IMR-90 (cell line): Measurements from ENCODE around the gene ZNF3. TPM values are rescaled to one million over a fixed set of nuclear protein-coding genes. Genes with fewer than 3 reads are reported as not detected.

Source experiments
- ATAC-seq: fragments of 200-7000 bp; cut with Tn5 transposase; 2 replicates; pipeline ENCODE4 v1.9.1; 2020; ENCODE audit warnings: low read depth, mild to moderate bottlenecking, moderate library complexity
- BruUV-seq: library from RNA; stranded (reverse); fragments of 400-500 nt; replicated peaks from 2 replicates; lab custom pipeline; 2021; lab: Mats Ljungman, UMichigan
- CTCF ChIA-PET: fragments of 300-600 bp; formaldehyde crosslinking; extraction: SDS; loops from one replicate; lab custom pipeline; 2021; ENCODE audit warnings: antibody characterized with exemption; lab: Yijun Ruan, JAX
- POLR2A ChIA-PET: fragments of 300-600 bp; sonication (Branson Sonifier 250); formaldehyde crosslinking; loops from one replicate; lab custom pipeline; 2022; ENCODE audit warnings: antibody characterized with exemption; ENCODE audit not compliant: unreplicated experiment; lab: Charles Lee
- DNase-seq: peaks from one replicate; pipeline ENCODE4 v3.0.0; 2013
- H2AFZ ChIP-seq: replicated peaks from 2 replicates; pipeline ENCODE3; 2013; ENCODE audit warnings: low read length, mild to moderate bottlenecking; ENCODE audit not compliant: poor library complexity
- H2AK5ac ChIP-seq: 2 replicates; pipeline ENCODE4 v1.6.1; 2013; ENCODE audit warnings: low read depth, low read length, inconsistent platforms
- H2AK9ac ChIP-seq: replicated peaks from 2 replicates; pipeline ENCODE3; 2013; ENCODE audit warnings: mild to moderate bottlenecking, low read depth, low read length, moderate library complexity; ENCODE audit not compliant: poor library complexity
- H2BK120ac ChIP-seq: 2 replicates; pipeline ENCODE4 v1.6.1; 2013; ENCODE audit warnings: low read depth, low read length, inconsistent platforms
- H2BK15ac ChIP-seq: 3 replicates; pipeline ENCODE4 v1.6.1; 2013; ENCODE audit warnings: low read depth, low read length, inconsistent platforms
- H2BK20ac ChIP-seq: 2 replicates; pipeline ENCODE4 v1.6.1; 2013; ENCODE audit warnings: low read depth, mild to moderate bottlenecking, inconsistent platforms, low read length, moderate library complexity
- H2BK5ac ChIP-seq: 2 replicates; pipeline ENCODE4 v1.6.1; 2013; ENCODE audit warnings: mild to moderate bottlenecking, low read depth, low read length, inconsistent platforms; ENCODE audit not compliant: poor library complexity, severe bottlenecking
- H3K14ac ChIP-seq: replicated peaks from 2 replicates; pipeline ENCODE4 v1.6.1; 2013; ENCODE audit warnings: low read depth, low read length, inconsistent platforms
- H3K18ac ChIP-seq: 2 replicates; pipeline ENCODE4 v1.6.1; 2013; ENCODE audit warnings: low read depth, low read length, control low read depth
- H3K23ac ChIP-seq: 2 replicates; pipeline ENCODE4 v1.6.1; 2013; ENCODE audit warnings: low read depth, low read length, inconsistent platforms
- H3K27ac ChIP-seq: 2 replicates; pipeline ENCODE4 v1.5.1; 2013; ENCODE audit warnings: mild to moderate bottlenecking, control low read depth, low read length; ENCODE audit not compliant: insufficient read depth
- H3K27me3 ChIP-seq: 2 replicates; pipeline ENCODE4 v1.6.1; 2013; ENCODE audit warnings: low read length; ENCODE audit not compliant: control insufficient read depth, insufficient read depth
- H3K36me3 ChIP-seq: 2 replicates; pipeline ENCODE4 v1.6.1; 2013; ENCODE audit warnings: low read length, mixed read lengths; ENCODE audit not compliant: control insufficient read depth, insufficient read depth
- H3K4ac ChIP-seq: 2 replicates; pipeline ENCODE4 v1.6.1; 2013; ENCODE audit warnings: low read depth, low read length, inconsistent platforms
- H3K4me1 ChIP-seq: 2 replicates; pipeline ENCODE4 v1.6.1; 2013; ENCODE audit warnings: low read length, mixed read lengths; ENCODE audit not compliant: control insufficient read depth, insufficient read depth
- H3K4me2 ChIP-seq: 2 replicates; pipeline ENCODE4 v1.6.1; 2013; ENCODE audit warnings: low read depth, mild to moderate bottlenecking, control low read depth, low read length, moderate library complexity
- H3K4me3 ChIP-seq: 2 replicates; pipeline ENCODE4 v1.5.1; 2013; ENCODE audit warnings: low read depth, mild to moderate bottlenecking, control low read depth, low read length, moderate library complexity; ENCODE audit not compliant: insufficient read depth
- H3K56ac ChIP-seq: 2 replicates; pipeline ENCODE4 v1.6.1; 2013; ENCODE audit warnings: low read length, inconsistent platforms; ENCODE audit not compliant: insufficient read depth; ENCODE audit errors: extremely low read depth
- H3K79me1 ChIP-seq, 2 experiments: 2 replicates each; pipeline ENCODE4 v1.6.1; 2013; ENCODE audit warnings: low read length in 2 of 2, inconsistent platforms in 1 of 2, low read depth in 1 of 2
- H3K9ac ChIP-seq: 2 replicates; pipeline ENCODE4 v1.6.1; 2013; ENCODE audit warnings: low read depth, low read length, control low read depth
- H3K9me1 ChIP-seq: 2 replicates; pipeline ENCODE4 v1.6.1; 2013; ENCODE audit warnings: low read length, inconsistent platforms; ENCODE audit not compliant: insufficient read depth
- H3K9me3 ChIP-seq: 2 replicates; pipeline ENCODE4 v1.6.1; 2013; ENCODE audit warnings: low read length; ENCODE audit not compliant: control insufficient read depth, insufficient read depth
- H4K20me1 ChIP-seq: 2 replicates; pipeline ENCODE4 v1.6.1; 2013; ENCODE audit warnings: low read length, inconsistent platforms; ENCODE audit not compliant: insufficient read depth
- H4K5ac ChIP-seq: 2 replicates; pipeline ENCODE4 v1.6.1; 2013; ENCODE audit warnings: mild to moderate bottlenecking, low read depth, low read length, control low read depth
- H4K8ac ChIP-seq, 2 experiments: 2 replicates each; pipeline ENCODE4 v1.6.1; 2013; ENCODE audit warnings: low read depth in 2 of 2, low read length in 2 of 2, control low read depth in 1 of 2, inconsistent platforms in 1 of 2
- H4K91ac ChIP-seq: 2 replicates; pipeline ENCODE4 v1.6.1; 2013; ENCODE audit warnings: low read depth, low read length, inconsistent platforms; ENCODE audit not compliant: insufficient read depth
- BHLHE40 ChIP-seq: fragments of 150-350 bp; IDR thresholded peaks from 2 replicates; pipeline ENCODE4 v1.6.1; 2016; ENCODE audit warnings: mild to moderate bottlenecking, low read depth, low read length
- CEBPB ChIP-seq: IDR thresholded peaks from 2 replicates; pipeline ENCODE4 v1.6.1; 2012; ENCODE audit warnings: low read depth, low read length, improper control_type of control experiment
- CHD1 ChIP-seq: IDR thresholded peaks from 2 replicates; pipeline ENCODE4 v1.6.1; 2012; ENCODE audit warnings: low read depth, low read length, improper control_type of control experiment
- CTCF ChIP-seq: conservative IDR thresholded peaks from 2 replicates; pipeline ENCODE4 v1.5.1; 2012; ENCODE audit warnings: mild to moderate bottlenecking, low read depth, low read length, improper control_type of control experiment
- ELK1 ChIP-seq: fragments of 150-350 bp; IDR thresholded peaks from 2 replicates; pipeline ENCODE4 v1.6.1; 2016; ENCODE audit warnings: low read depth, mild to moderate bottlenecking, low read length, moderate library complexity, borderline replicate concordance
- FOS ChIP-seq: fragments of 150-350 bp; IDR thresholded peaks from 2 replicates; pipeline ENCODE4 v1.6.1; 2016; ENCODE audit warnings: low read depth, low read length
- MAFK ChIP-seq: IDR thresholded peaks from 2 replicates; pipeline ENCODE4 v1.6.1; 2012; ENCODE audit warnings: low read depth, low read length, improper control_type of control experiment
- MAZ ChIP-seq: IDR thresholded peaks from 2 replicates; pipeline ENCODE4 v1.6.1; 2012; ENCODE audit warnings: low read depth, mild to moderate bottlenecking, low read length, improper control_type of control experiment, moderate library complexity, borderline replicate concordance
- MXI1 ChIP-seq: IDR thresholded peaks from 2 replicates; pipeline ENCODE4 v1.6.1; 2012; ENCODE audit warnings: low read depth, mild to moderate bottlenecking, low read length, moderate library complexity, borderline replicate concordance
- NFE2L2 ChIP-seq: fragments of 150-350 bp; IDR thresholded peaks from 2 replicates; pipeline ENCODE4 v1.6.1; 2016; ENCODE audit warnings: low read depth, mild to moderate bottlenecking, low read length
- POLR2A ChIP-seq: IDR thresholded peaks from 2 replicates; pipeline ENCODE4 v1.6.1; 2012; ENCODE audit warnings: mild to moderate bottlenecking, low read depth, low read length
- RAD21 ChIP-seq: IDR thresholded peaks from 2 replicates; pipeline ENCODE4 v1.6.1; 2012; ENCODE audit warnings: low read length, improper control_type of control experiment
- RCOR1 ChIP-seq: IDR thresholded peaks from 2 replicates; pipeline ENCODE4 v1.6.1; 2012; ENCODE audit warnings: mild to moderate bottlenecking, low read length, improper control_type of control experiment; ENCODE audit not compliant: insufficient replicate concordance
- RFX5 ChIP-seq: IDR thresholded peaks from 2 replicates; pipeline ENCODE4 v1.8.0; 2012; ENCODE audit warnings: low read depth, mild to moderate bottlenecking, low read length, moderate library complexity
- SMC3 ChIP-seq: fragments of 150-350 bp; IDR thresholded peaks from 2 replicates; pipeline ENCODE4 v1.6.1; 2016; ENCODE audit warnings: low read depth, mild to moderate bottlenecking, antibody characterized with exemption, low read length, moderate library complexity
- USF2 ChIP-seq: fragments of 150-350 bp; IDR thresholded peaks from 2 replicates; pipeline ENCODE4 v1.6.1; 2017; ENCODE audit warnings: mild to moderate bottlenecking, antibody characterized with exemption, low read length, low read depth
- WGBS, 2 experiments: methylation state at CpG; one replicate each; pipeline versions ENCODE4 v1.1.5 to v1.1.7; 2013; ENCODE audit warnings: missing lambda C conversion rate in 2 of 2; ENCODE audit not compliant: insufficient read length in 1 of 2; ENCODE audit errors: extremely low coverage in 2 of 2; 5-methylcytosine and 5-hydroxymethylcytosine counted together
- dilution Hi-C: fragments of 300-500 bp; cut with HindIII; formaldehyde crosslinking; loops from one replicate; pipeline ENCODE4 v1.14.3; 2018; ENCODE audit warnings: low sequenced_read_pairs; ENCODE audit not compliant: unreplicated experiment
- in situ Hi-C: fragments of 300-500 bp; cut with MboI; formaldehyde crosslinking; loops from 3 replicates; pipeline ENCODE4 v1.14.3; 2019; ENCODE audit warnings: low sequenced_read_pairs, inconsistent platforms, mixed read lengths
- intact Hi-C: fragments of 100-400 bp; cut with micrococcal nuclease; formaldehyde crosslinking; loops from 2 replicates; pipeline ENCODE4 v1.10.0; 2022
- polyA plus RNA-seq, 3 experiments: library from polyadenylated mRNA; depleted of rRNA; stranded (reverse); fragments of >200 nt; gene quantifications; 2 replicates each; pipeline ENCODE4 v1.2.3, GENCODE V29; 2012; ENCODE audit warnings: low replicate concordance in 1 of 3
- total RNA-seq: library from RNA; depleted of rRNA; stranded (reverse); fragments of >200 nt; gene quantifications from 2 replicates; pipeline ENCODE4 v1.2.3, GENCODE V29; 2012

The ZNF3 gene
- total and polyA plus RNA-seq, 2 of the 4 experiments (the other 2 are of a cell fraction): 24.8 to 30.8 TPM

- Histone ChIP-seq H3K56ac (no peak overlapping the region), H2BK15ac (no peak overlapping the region), H2BK5ac (no peak overlapping the region), H2BK20ac (no peak overlapping the region), H3K23ac (no peak overlapping the region), H3K9me1 (no peaks in the 10 kb centered on the region), H2BK120ac (no peak overlapping the region), H3K18ac (no peak overlapping the region), H2AFZ (no peak overlapping the region), H3K4me1 (peaks cover 4% of the 10 kb centered on the region; the same call in 1 of the 2 replicates), H3K4me3 (no peak overlapping the region), H4K8ac (no peak overlapping the region), H3K4ac (no peak overlapping the region), H2AK9ac (peak overlapping the region; percentile 38), H2AK5ac (no peak overlapping the region; the same call in 1 of the 2 replicates), H3K14ac (no peak overlapping the region), H4K5ac (no peak overlapping the region), H3K4me2 (no peak overlapping the region), H3K79me1 (peaks cover 12 to 33% of the 10 kb centered on the region in 2 experiments), H3K9me3 (no peaks in the 10 kb centered on the region), H3K27ac (no peak overlapping the region), H3K36me3 (peaks cover 17% of the 10 kb centered on the region), H3K9ac (no peak overlapping the region), H4K20me1 (peaks cover 3% of the 10 kb centered on the region; the same call in 1 of the 2 replicates), H4K91ac (no peak overlapping the region), H3K27me3 (no peaks in the 10 kb centered on the region)
- TF ChIP-seq RAD21: peak; percentile 81
- TF ChIP-seq SMC3: peak; percentile 69
- TF ChIP-seq CHD1: no peak
- peak; percentile 88 for TF ChIP-seq RCOR1
- TF ChIP-seq CTCF: peak; percentile 58
- no peak for TF ChIP-seq MAZ
- TF ChIP-seq ELK1: no peak
- no peak for TF ChIP-seq POLR2A
- TF ChIP-seq FOS: no peak
- TF ChIP-seq USF2: no peak
- TF ChIP-seq BHLHE40: no peak
- no peak for TF ChIP-seq CEBPB
- no peak for TF ChIP-seq MAFK
- no peak for TF ChIP-seq NFE2L2
- TF ChIP-seq RFX5: no peak
- TF ChIP-seq MXI1: no peak
- WGBS, 2 experiments: 70% methylated on average over 2 of the region's 3 CpGs; no CpG with 5 or more reads in 1 of the 2 experiments
- DNase-seq: peak; percentile 86
- ATAC-seq: peak; percentile 53
- intact Hi-C loops (loop anchor here (1.0 to 10.0 kb wide), 2 partner anchors 59 to 128 kb away; partner anchors contain the start of gene GJC3), dilution Hi-C loops (no loop called here), in situ Hi-C loops (loop anchor here (5.0 to 10.0 kb wide), 2 partner anchors 61 to 138 kb away; partner anchors contain the start of gene TRIM4)
- POLR2A ChIA-PET: interaction anchor here (0.6 kb wide), 1 partner anchor 1406 kb away, joined by 8 read pairs; no protein-coding TSS in a partner anchor
- BruUV-seq: no TSS peak
- CTCF ChIA-PET: interaction anchor here (0.6 to 1.7 kb wide), 4 partner anchors 10 to 140 kb away, joined by 3 to 7 read pairs (median 5); no protein-coding TSS in a partner anchor
Observed at GRCh38 chr7:100053215-100053614, 28.3 kb downstream of the ZNF3 start.
